IMR-90 (cell line): ENCODE measurements around the gene TSPAN33.

Experiments used
- CTCF ChIP-seq: conservative IDR thresholded peaks from 2 replicates; pipeline ENCODE4 v1.5.1; 2012; ENCODE audit warnings: mild to moderate bottlenecking, low read depth, low read length, improper control_type of control experiment
- POLR2A ChIP-seq: IDR thresholded peaks from 2 replicates; pipeline ENCODE4 v1.6.1; 2012; ENCODE audit warnings: mild to moderate bottlenecking, low read depth, low read length
- SMC3 ChIP-seq: fragments of 150-350 bp; IDR thresholded peaks from 2 replicates; pipeline ENCODE4 v1.6.1; 2016; ENCODE audit warnings: low read depth, mild to moderate bottlenecking, antibody characterized with exemption, low read length, moderate library complexity

GRCh38 chr7:129202058-129202777 lies 57.7 kb downstream of the TSPAN33 start:
- TF ChIP-seq SMC3 (no peak), CTCF (no peak), POLR2A (no peak)
